ENCODE results near the gene TEX22.

Gene TEX22

DNA sequence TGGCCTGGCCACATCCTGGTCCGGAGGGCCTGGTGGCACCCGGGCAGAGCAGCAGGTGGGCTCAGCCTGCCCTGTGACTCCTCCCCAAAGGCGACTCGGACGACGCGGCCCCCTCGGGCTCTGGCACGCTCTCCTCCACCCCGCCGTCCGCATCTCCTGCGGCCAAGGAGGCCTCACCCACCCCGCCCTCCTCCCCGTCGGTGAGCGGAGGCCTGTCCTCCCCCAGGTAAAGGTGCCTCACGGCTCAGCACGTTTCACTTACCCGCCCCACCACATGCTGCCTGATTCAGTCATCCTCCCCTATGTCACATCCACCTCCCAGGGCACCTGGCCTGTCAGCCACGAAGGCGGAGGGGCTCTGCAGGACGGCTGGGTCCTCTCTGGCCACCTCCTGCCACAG lies 6.8 kb upstream of the TEX22 start:
- H4K20me1 ChIP-seq (ENCODE audit: insufficient read depth, low read length) = no peaks in the 10 kb centered on the region

DNA sequence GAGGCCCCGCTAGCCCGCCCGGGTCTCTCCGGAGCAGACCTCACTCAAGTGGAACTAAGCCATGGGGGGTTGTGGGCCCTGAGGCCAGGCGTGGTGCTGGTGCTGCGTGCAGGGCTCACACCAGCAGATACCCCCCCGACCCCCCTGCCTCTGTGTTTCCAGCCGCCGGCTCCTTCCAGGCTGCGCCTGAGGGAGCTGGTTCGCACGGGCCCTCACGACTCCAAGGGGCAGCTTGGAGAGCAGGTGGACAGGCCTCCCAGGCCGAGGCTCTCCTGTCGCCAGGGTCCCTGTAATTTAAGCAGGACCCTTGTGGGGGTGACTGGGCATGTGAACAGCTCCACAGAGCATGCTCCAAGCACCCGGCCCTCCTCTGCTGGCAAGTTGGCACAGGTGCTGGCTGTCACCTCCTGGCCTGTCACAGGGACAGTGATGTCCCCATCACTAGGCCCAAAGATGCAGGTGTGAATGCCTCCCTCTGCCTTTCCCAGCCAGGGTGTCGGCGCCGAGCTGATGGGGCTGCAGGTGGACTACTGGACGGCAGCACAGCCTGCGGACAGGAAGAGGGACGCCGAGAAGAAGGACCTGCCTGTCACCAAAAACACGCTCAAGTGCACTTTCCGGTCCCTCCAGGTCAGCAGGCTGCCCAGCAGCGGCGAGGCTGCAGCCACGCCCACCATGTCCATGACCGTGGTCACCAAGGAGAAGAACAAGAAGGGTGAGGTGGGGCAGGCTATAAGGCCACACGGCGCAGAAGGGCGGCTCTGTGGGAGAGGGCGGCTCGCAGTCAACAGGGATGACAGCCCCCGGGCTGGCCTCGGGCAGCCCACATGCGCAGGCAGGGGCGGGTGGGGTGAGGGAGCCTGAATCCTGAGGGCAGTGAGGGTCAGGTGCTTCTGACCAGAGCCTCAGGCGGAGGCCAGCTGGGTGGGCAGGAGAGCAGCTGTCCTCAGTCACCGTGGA lies 5.9 kb upstream of the TEX22 start:
- Histone ChIP-seq H3K9me2 (replicated peaks; ENCODE audit: insufficient read depth, low read length) (no peaks in the 10 kb centered on the region), H3K9ac (ENCODE audit: low read length) (no peak overlapping the region), H3K4me2 (ENCODE audit: low read depth, low read length) (no peak overlapping the region), H4K20me1 (ENCODE audit: insufficient read depth, low read length) (no peaks in the 10 kb centered on the region), H3K79me2 (ENCODE audit: low read length) (no peaks in the 10 kb centered on the region), H3K27me3 (replicated peaks; ENCODE audit: insufficient read depth, low read length) (no peaks in the 10 kb centered on the region), H2AFZ (ENCODE audit: low read length) (no peak overlapping the region), H3F3A (ENCODE audit: insufficient read depth, low read length) (no peaks in the 10 kb centered on the region), H3K27ac (ENCODE audit: low read length) (no peak overlapping the region), H3K36me3 (replicated peaks; ENCODE audit: insufficient read depth, low read length) (no peaks in the 10 kb centered on the region), H3K4me3 (ENCODE audit: low read length) (no peak overlapping the region), H3K4me1 (ENCODE audit: low read length) (no peaks in the 10 kb centered on the region), H3K9me3 (replicated peaks; ENCODE audit: insufficient read depth, low read length) (no peaks in the 10 kb centered on the region)
- TF ChIP-seq EZH2phosphoT487 (IDR thresholded peaks at IDR 0.05; ENCODE audit: low read length) (no peak), EZH2 (optimal IDR thresholded peaks at IDR 0.05; ENCODE audit: low read depth, low read length) (no peak)
- TF ChIP-seq, protein P1, sequence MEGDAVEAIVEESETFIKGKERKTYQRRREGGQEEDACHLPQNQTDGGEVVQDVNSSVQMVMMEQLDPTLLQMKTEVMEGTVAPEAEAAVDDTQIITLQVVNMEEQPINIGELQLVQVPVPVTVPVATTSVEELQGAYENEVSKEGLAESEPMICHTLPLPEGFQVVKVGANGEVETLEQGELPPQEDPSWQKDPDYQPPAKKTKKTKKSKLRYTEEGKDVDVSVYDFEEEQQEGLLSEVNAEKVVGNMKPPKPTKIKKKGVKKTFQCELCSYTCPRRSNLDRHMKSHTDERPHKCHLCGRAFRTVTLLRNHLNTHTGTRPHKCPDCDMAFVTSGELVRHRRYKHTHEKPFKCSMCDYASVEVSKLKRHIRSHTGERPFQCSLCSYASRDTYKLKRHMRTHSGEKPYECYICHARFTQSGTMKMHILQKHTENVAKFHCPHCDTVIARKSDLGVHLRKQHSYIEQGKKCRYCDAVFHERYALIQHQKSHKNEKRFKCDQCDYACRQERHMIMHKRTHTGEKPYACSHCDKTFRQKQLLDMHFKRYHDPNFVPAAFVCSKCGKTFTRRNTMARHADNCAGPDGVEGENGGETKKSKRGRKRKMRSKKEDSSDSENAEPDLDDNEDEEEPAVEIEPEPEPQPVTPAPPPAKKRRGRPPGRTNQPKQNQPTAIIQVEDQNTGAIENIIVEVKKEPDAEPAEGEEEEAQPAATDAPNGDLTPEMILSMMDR (IDR thresholded peaks at IDR 0.05; ENCODE audit: low read length) = no peak
- DNase-seq = no peak

More for the DNA sequence above, 6.8 kb upstream of the TEX22 start:
- Histone ChIP-seq H3K9me2 (replicated peaks; ENCODE audit: insufficient read depth, low read length) (no peaks in the 10 kb centered on the region), H3K4me1 (ENCODE audit: low read length) (no peaks in the 10 kb centered on the region), H3K4me2 (ENCODE audit: low read depth, low read length) (no peak overlapping the region), H2AFZ (ENCODE audit: low read length) (no peak overlapping the region), H3K36me3 (replicated peaks; ENCODE audit: insufficient read depth, low read length) (no peaks in the 10 kb centered on the region), H3K79me2 (ENCODE audit: low read length) (no peaks in the 10 kb centered on the region), H3K4me3 (ENCODE audit: low read length) (no peak overlapping the region), H3K9me3 (replicated peaks; ENCODE audit: insufficient read depth, low read length) (no peaks in the 10 kb centered on the region), H3K9ac (ENCODE audit: low read length) (no peak overlapping the region), H3K27ac (ENCODE audit: low read length) (no peak overlapping the region), H3K27me3 (replicated peaks; ENCODE audit: insufficient read depth, low read length) (no peaks in the 10 kb centered on the region), H3F3A (ENCODE audit: insufficient read depth, low read length) (no peaks in the 10 kb centered on the region)
- no peak for TF ChIP-seq EZH2phosphoT487 (IDR thresholded peaks at IDR 0.05; ENCODE audit: low read length)
- TF ChIP-seq, protein P1 (IDR thresholded peaks at IDR 0.05; ENCODE audit: low read length) = no peak
- TF ChIP-seq EZH2 (optimal IDR thresholded peaks at IDR 0.05; ENCODE audit: low read depth, low read length) = no peak
- DNase-seq = no peak

DNA sequence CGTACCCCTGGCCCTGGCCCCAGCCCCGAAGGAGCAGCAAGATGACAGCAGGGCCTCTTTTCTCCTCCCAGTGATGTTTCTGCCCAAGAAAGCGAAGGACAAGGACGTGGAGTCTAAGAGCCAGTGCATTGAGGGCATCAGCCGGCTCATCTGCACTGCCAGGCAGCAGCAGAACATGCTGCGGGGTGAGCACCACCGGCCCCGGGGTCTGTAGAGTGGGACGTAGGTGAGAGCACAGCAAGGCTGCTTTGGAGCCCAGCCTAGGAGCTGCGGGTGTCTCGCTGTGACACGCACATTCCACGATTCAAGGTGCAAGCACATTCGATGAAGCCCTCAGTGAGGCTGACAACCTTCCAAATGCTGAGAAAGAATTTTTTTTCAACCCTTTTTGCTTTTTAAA lies 5.2 kb upstream of the TEX22 start:
- no peak overlapping the region for H3K9ac ChIP-seq (ENCODE audit: low read length)
- no peaks in the 10 kb centered on the region for H3K36me3 ChIP-seq (replicated peaks; ENCODE audit: insufficient read depth, low read length)
- H2AFZ ChIP-seq (ENCODE audit: low read length) = no peak overlapping the region
- H3K4me3 ChIP-seq (ENCODE audit: low read length) = no peak overlapping the region
- DNase-seq = no peak
- H3K27ac ChIP-seq (ENCODE audit: low read length) = no peak overlapping the region
- H3K79me2 ChIP-seq (ENCODE audit: low read length) = no peaks in the 10 kb centered on the region
- no peaks in the 10 kb centered on the region for H3K27me3 ChIP-seq (replicated peaks; ENCODE audit: insufficient read depth, low read length)
- no peaks in the 10 kb centered on the region for H3K9me3 ChIP-seq (replicated peaks; ENCODE audit: insufficient read depth, low read length)
- no peaks in the 10 kb centered on the region for H4K20me1 ChIP-seq (ENCODE audit: insufficient read depth, low read length)
- H3K9me2 ChIP-seq (replicated peaks; ENCODE audit: insufficient read depth, low read length) = no peaks in the 10 kb centered on the region
- TF ChIP-seq EZH2phosphoT487 (IDR thresholded peaks at IDR 0.05; ENCODE audit: low read length) (no peak), EZH2 (optimal IDR thresholded peaks at IDR 0.05; ENCODE audit: low read depth, low read length) (no peak)
- TF ChIP-seq, protein P1 (IDR thresholded peaks at IDR 0.05; ENCODE audit: low read length) = no peak
- no peaks in the 10 kb centered on the region for H3F3A ChIP-seq (ENCODE audit: insufficient read depth, low read length)
- no peak overlapping the region for H3K4me2 ChIP-seq (ENCODE audit: low read depth, low read length)
- H3K4me1 ChIP-seq (ENCODE audit: low read length) = no peaks in the 10 kb centered on the region

Data from MM.1S (cell line).